Adrenal gland (tissue), 5 donors: Measurements from ENCODE around the gene SETBP1.

ENCODE experiments used
- CTCF ChIP-seq, 6 experiments: fragments of 450-650 bp in 4 of 6; fragments of 200-600 bp in 2 of 6; sonication (generic) in 1 of 6; IDR thresholded peaks; 1 replicate in 5 of 6; 2 replicates in 1 of 6; pipeline versions ENCODE4 v1.5.1 to v1.8.0; 2016 to 2021; ENCODE audit warnings: antibody characterized with exemption in 6 of 6, mild to moderate bottlenecking in 2 of 6, moderate library complexity in 1 of 6
- POLR2A ChIP-seq, 2 donors: fragments of 450-650 bp; IDR thresholded peaks; one replicate each; pipeline ENCODE4 v1.6.1; 2017; ENCODE audit warnings: antibody characterized with exemption in 2 of 2, mild to moderate bottlenecking in 2 of 2, moderate library complexity in 1 of 2
- donor health status: DM: no; HTN: no; CAD: no.

- TF ChIP-seq CTCF (IDR thresholded peaks at IDR 0.05) (no peak), POLR2A (IDR thresholded peaks at IDR 0.05) (no peak)
Observed at GRCh38 chr18:44815108-44815507, 134.4 kb downstream of the SETBP1 start.
